H1 (cell line): Measurements from ENCODE around the gene TBC1D22B. TPM values are rescaled to one million over a fixed set of nuclear protein-coding genes. Genes with fewer than 3 reads are reported as not detected.

Source experiments
- CTCF ChIA-PET: fragments of 300-600 bp; sonication (Branson Sonifier 250); formaldehyde crosslinking; loops from one replicate; lab custom pipeline; 2021; ENCODE audit not compliant: partially characterized antibody; lab: Charles Lee
- POLR2A ChIA-PET: fragments of 300-600 bp; sonication (Branson Sonifier 250); formaldehyde crosslinking; loops from one replicate; lab custom pipeline; 2021; ENCODE audit warnings: inconsistent platforms; ENCODE audit not compliant: partially characterized antibody; lab: Charles Lee
- DNase-seq, 2 experiments: peaks; one replicate each; pipeline versions ENCODE4 v3.0.0 to v3.0.0-alpha.2; 2010 to 2022; ENCODE audit warnings: low spot score in 2 of 2, low read depth in 1 of 2, mixed read lengths in 1 of 2
- FAIRE-seq: peaks from 2 replicates; lab custom pipeline; 2011; peaks lifted over from hg19 to GRCh38; lab: Jason Lieb, UNC
- H2AFZ ChIP-seq: 2 replicates; pipeline ENCODE4 v1.8.1; 2012; ENCODE audit warnings: low read length, inconsistent platforms
- H2AK5ac ChIP-seq: 2 replicates; pipeline ENCODE4 v1.6.1; 2013; ENCODE audit warnings: low read depth, low read length
- H2BK120ac ChIP-seq: replicated peaks from 2 replicates; pipeline ENCODE3; 2013; ENCODE audit warnings: low read depth, low read length, inconsistent platforms
- H2BK12ac ChIP-seq: 2 replicates; pipeline ENCODE4 v1.6.1; 2013; ENCODE audit warnings: low read depth, low read length
- H2BK15ac ChIP-seq: 2 replicates; pipeline ENCODE4 v1.6.1; 2013; ENCODE audit warnings: low read length
- H2BK20ac ChIP-seq: 2 replicates; pipeline ENCODE4 v1.6.1; 2013; ENCODE audit warnings: low read length
- H2BK5ac ChIP-seq: 2 replicates; pipeline ENCODE4 v1.6.1; 2013; ENCODE audit warnings: low read depth, low read length
- H3K14ac ChIP-seq: 2 replicates; pipeline ENCODE4 v1.6.1; 2013; ENCODE audit warnings: inconsistent platforms; ENCODE audit not compliant: insufficient read length
- H3K18ac ChIP-seq: 2 replicates; pipeline ENCODE4 v1.6.1; 2013; ENCODE audit warnings: low read length; ENCODE audit errors: extremely low read depth
- H3K23ac ChIP-seq: 2 replicates; pipeline ENCODE4 v1.6.1; 2013; ENCODE audit warnings: inconsistent platforms; ENCODE audit not compliant: insufficient read length
- H3K23me2 ChIP-seq: 2 replicates; pipeline ENCODE4 v1.6.1; 2013; ENCODE audit warnings: low read depth, low read length
- H3K27ac ChIP-seq: 2 replicates; pipeline ENCODE4 v1.6.1; 2011; ENCODE audit warnings: low read depth, low read length, inconsistent platforms
- H3K27me3 ChIP-seq, 4 experiments: replicated peaks in 1 of 4; 1 replicate in 1 of 4; 2 replicates in 3 of 4; pipeline versions ENCODE4 v1.6.1 to v1.8.1; 2011 to 2013; ENCODE audit warnings: low read length in 3 of 4, mild to moderate bottlenecking in 3 of 4, inconsistent platforms in 2 of 4, mixed read lengths in 2 of 4, moderate library complexity in 1 of 4; ENCODE audit not compliant: control insufficient read depth in 3 of 4, insufficient read depth in 3 of 4; ENCODE audit errors: extremely low read depth in 1 of 4
- H3K36me3 ChIP-seq, 4 experiments: 2 replicates each; pipeline versions ENCODE4 v1.6.1 to v1.8.1; 2011 to 2013; ENCODE audit warnings: mild to moderate bottlenecking in 4 of 4, low read length in 3 of 4, moderate library complexity in 2 of 4, control low read depth in 1 of 4, inconsistent platforms in 1 of 4; ENCODE audit not compliant: insufficient read depth in 4 of 4, control insufficient read depth in 2 of 4
- H3K4ac ChIP-seq: replicated peaks from 2 replicates; pipeline ENCODE3; 2013; ENCODE audit warnings: low read length, low read depth, mixed read lengths, inconsistent platforms; ENCODE audit not compliant: insufficient read length
- H3K4me1 ChIP-seq, 4 experiments: replicated peaks in 1 of 4; 1 replicate in 1 of 4; 2 replicates in 3 of 4; pipeline versions ENCODE4 v1.6.1 to v1.8.1; 2011 to 2013; ENCODE audit warnings: low read length in 3 of 4, inconsistent platforms in 2 of 4, mixed read lengths in 1 of 4; ENCODE audit not compliant: insufficient read depth in 4 of 4, control insufficient read depth in 3 of 4
- H3K4me2 ChIP-seq, 2 experiments: 2 replicates each; pipeline versions ENCODE4 v1.6.1 to v1.8.1; 2011 to 2013; ENCODE audit warnings: low read depth in 2 of 2, low read length in 2 of 2, control low read depth in 1 of 2, inconsistent platforms in 1 of 2, mild to moderate bottlenecking in 1 of 2; ENCODE audit not compliant: insufficient read depth in 1 of 2
- H3K4me3 ChIP-seq, 4 experiments: fragments of 200-600, 300-600 bp in 1 of 4; sonication (generic), shearing (Covaris generic), sonication (Bioruptor Twin) in 1 of 4; 2 replicates each; pipeline versions ENCODE4 v1.5.1 to v1.8.1; 2011 to 2016; ENCODE audit warnings: low read length in 4 of 4, low read depth in 3 of 4, control low read depth in 2 of 4, inconsistent platforms in 2 of 4, mild to moderate bottlenecking in 2 of 4, mixed read lengths in 1 of 4, moderate library complexity in 1 of 4; ENCODE audit not compliant: insufficient read depth in 2 of 4; ENCODE audit errors: extremely low read depth in 1 of 4
- H3K56ac ChIP-seq: replicated peaks from 2 replicates; pipeline ENCODE3; 2013; ENCODE audit warnings: low read depth, mild to moderate bottlenecking, mixed read lengths, low read length, inconsistent platforms; ENCODE audit not compliant: insufficient read length
- H3K79me1 ChIP-seq: 2 replicates; pipeline ENCODE4 v1.6.1; 2013; ENCODE audit warnings: low read depth, low read length, control low read depth
- H3K79me2 ChIP-seq, 2 experiments: 2 replicates each; pipeline versions ENCODE4 v1.6.1 to v1.8.1; 2012 to 2013; ENCODE audit warnings: low read length in 2 of 2, mild to moderate bottlenecking in 2 of 2, inconsistent platforms in 1 of 2; ENCODE audit not compliant: insufficient read depth in 2 of 2, control insufficient read depth in 1 of 2
- H3K9ac ChIP-seq, 4 experiments: replicated peaks in 1 of 4; 1 replicate in 1 of 4; 2 replicates in 3 of 4; pipeline versions ENCODE4 v1.6.1 to v1.8.1; 2011 to 2013; ENCODE audit warnings: low read depth in 3 of 4, low read length in 3 of 4, control low read depth in 2 of 4, mild to moderate bottlenecking in 2 of 4, moderate library complexity in 2 of 4, inconsistent platforms in 1 of 4; ENCODE audit errors: extremely low read depth in 1 of 4
- H3K9me3 ChIP-seq, 2 experiments: 2 replicates each; pipeline versions ENCODE4 v1.6.1 to v1.8.1; 2012 to 2013; ENCODE audit warnings: mild to moderate bottlenecking in 2 of 2, moderate library complexity in 2 of 2, control low read depth in 1 of 2, inconsistent platforms in 1 of 2, low read depth in 1 of 2, low read length in 1 of 2, mixed read lengths in 1 of 2; ENCODE audit not compliant: insufficient read depth in 2 of 2
- H4K20me1 ChIP-seq, 2 experiments: replicated peaks in 1 of 2; 2 replicates each; pipeline versions ENCODE3 to v1.8.1; 2011 to 2013; ENCODE audit warnings: inconsistent platforms in 2 of 2, low read length in 2 of 2, mild to moderate bottlenecking in 1 of 2; ENCODE audit not compliant: insufficient read depth in 2 of 2, control insufficient read depth in 1 of 2
- H4K5ac ChIP-seq: 2 replicates; pipeline ENCODE4 v1.6.1; 2013; ENCODE audit warnings: low read length, low read depth, mixed read lengths, inconsistent platforms; ENCODE audit not compliant: insufficient read length
- H4K8ac ChIP-seq: 2 replicates; pipeline ENCODE4 v1.8.0; 2013; ENCODE audit warnings: mild to moderate bottlenecking, moderate library complexity, low read length, inconsistent platforms; ENCODE audit not compliant: insufficient read depth; ENCODE audit errors: extremely low read depth
- H4K91ac ChIP-seq: replicated peaks from 2 replicates; pipeline ENCODE3; 2013; ENCODE audit warnings: low read length, mixed read lengths, inconsistent platforms; ENCODE audit not compliant: insufficient read length
- BRCA1 ChIP-seq: IDR thresholded peaks from 2 replicates; pipeline ENCODE4 v1.6.1; 2012; ENCODE audit warnings: low read depth, low read length, improper control_type of control experiment
- CHD1 ChIP-seq: IDR thresholded peaks from 2 replicates; pipeline ENCODE4 v1.6.1; 2012; ENCODE audit warnings: low read depth, low read length, improper control_type of control experiment
- HDAC6 ChIP-seq: IDR thresholded peaks from one replicate; pipeline ENCODE4 v1.7.1; 2012; ENCODE audit warnings: low read depth, mild to moderate bottlenecking, inconsistent platforms, low read length, moderate library complexity
- POU5F1 ChIP-seq: IDR thresholded peaks from 2 replicates; pipeline ENCODE4 v1.6.1; 2011; ENCODE audit warnings: low read depth, mild to moderate bottlenecking, low read length, moderate library complexity
- SP2 ChIP-seq: IDR thresholded peaks from 2 replicates; pipeline ENCODE4 v1.6.1; 2012; ENCODE audit warnings: mild to moderate bottlenecking, low read length, inconsistent platforms
- polyA plus RNA-seq, 7 experiments: library from polyadenylated mRNA; depleted of rRNA in 3 of 7; stranded (reverse) in 5 of 7; unstranded in 2 of 7; fragments of >200 nt in 5 of 7; fragments of 200-250 nt in 2 of 7; gene quantifications; 1 replicate in 5 of 7; 2 replicates in 1 of 7; 4 replicates in 1 of 7; pipeline versions ENCODE4 v1.2.1 to v1.2.3, GENCODE V29; 2011 to 2013; ENCODE audit warnings: missing spikeins in 2 of 7, mixed read lengths in 2 of 7
- total RNA-seq: library from RNA; stranded (reverse); fragmentation: NEBNext Ultra II Directional; extraction: Animal tissue kit (Norgen Biotek cat#: 25700); gene quantifications from 2 replicates; pipeline ENCODE4 v1.2.1, GENCODE V29; 2021

TBC1D22B gene
- total and polyA plus RNA-seq, 2 of the 8 experiments (the other 6 are each of a cell fraction or from before 2014, with no cell fraction given): 10.1 to 17.4 TPM

DNA sequence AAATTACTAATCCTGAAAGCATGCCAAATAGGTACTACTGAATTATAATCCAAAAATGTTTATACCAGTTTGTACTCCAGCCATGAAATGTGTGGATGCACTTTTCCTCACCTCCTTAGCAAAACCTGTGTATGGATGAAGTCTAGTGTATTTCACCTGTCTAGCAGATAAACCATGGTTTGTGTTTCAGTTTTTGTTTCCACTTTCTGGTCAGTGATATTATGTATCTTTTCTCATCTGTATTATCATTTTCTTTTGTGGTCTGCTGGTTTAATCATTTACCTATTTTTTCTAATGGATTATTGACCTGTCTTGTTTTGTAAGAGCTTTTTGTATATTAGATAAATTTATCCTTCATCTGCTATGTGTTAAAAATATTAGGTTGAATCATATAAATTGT is 41.4 kb downstream of the TBC1D22B start:
- Histone ChIP-seq H3K4me2 (no peak overlapping the region), H3K4me1 (no peaks in the 10 kb centered on the region), H3K9ac (no peak overlapping the region), H3K9me3 (no peaks in the 10 kb centered on the region), H2BK15ac (no peak overlapping the region), H2BK12ac (no peak overlapping the region), H4K5ac (no peak overlapping the region), H3K23me2 (no peaks in the 10 kb centered on the region), H3K27me3 (no peaks in the 10 kb centered on the region), H2BK120ac (no peak overlapping the region), H4K8ac (no peak overlapping the region), H3K56ac (no peak overlapping the region), H2BK20ac (no peak overlapping the region), H3K79me1 (no peaks in the 10 kb centered on the region), H2BK5ac (no peak overlapping the region), H2AFZ (no peak overlapping the region), H3K36me3 (peaks cover 0 to 31% (median 13%) of the 10 kb centered on the region in 4 experiments; a peak in 5 of 8 replicates), H2AK5ac (no peak overlapping the region), H3K79me2 (no peaks in the 10 kb centered on the region), H3K4me3 (no peak overlapping the region), H3K4ac (no peak overlapping the region), H4K91ac (no peak overlapping the region), H3K23ac (no peak overlapping the region), H3K18ac (no peak overlapping the region), H3K14ac (no peak overlapping the region), H4K20me1 (no peaks in the 10 kb centered on the region), H3K27ac (no peak overlapping the region)
- DNase-seq (no peak), FAIRE-seq (no peak)
- ChIA-PET CTCF (interaction anchor here (0.6 to 3.3 kb wide), 2 partner anchors 16 to 540 kb away, joined by 3 to 18 read pairs; no protein-coding TSS in a partner anchor), POLR2A (no interaction called here)
- TF ChIP-seq SP2 (no peak), POU5F1 (no peak), HDAC6 (no peak), BRCA1 (no peak), CHD1 (no peak)
